AG09319 (cell line): ENCODE measurements around the gene SCYGR6.
"Not testable (repeated sequence)": the region's sequence is repeated elsewhere in the genome, so short reads cannot be mapped to it uniquely, and the experiment has no call there.

Source experiments
- DNase-seq: peaks from one replicate; pipeline ENCODE4 v3.0.0-alpha.2; 2010; ENCODE audit warnings: low read depth; ENCODE audit errors: extremely low read depth
- TF ChIP-seq, protein P1 (sequence below): IDR thresholded peaks from 2 replicates; pipeline ENCODE4 v1.5.1; 2011; ENCODE audit warnings: low read depth, mild to moderate bottlenecking, inconsistent platforms, low read length, moderate library complexity

The SCYGR6 gene

DNA sequence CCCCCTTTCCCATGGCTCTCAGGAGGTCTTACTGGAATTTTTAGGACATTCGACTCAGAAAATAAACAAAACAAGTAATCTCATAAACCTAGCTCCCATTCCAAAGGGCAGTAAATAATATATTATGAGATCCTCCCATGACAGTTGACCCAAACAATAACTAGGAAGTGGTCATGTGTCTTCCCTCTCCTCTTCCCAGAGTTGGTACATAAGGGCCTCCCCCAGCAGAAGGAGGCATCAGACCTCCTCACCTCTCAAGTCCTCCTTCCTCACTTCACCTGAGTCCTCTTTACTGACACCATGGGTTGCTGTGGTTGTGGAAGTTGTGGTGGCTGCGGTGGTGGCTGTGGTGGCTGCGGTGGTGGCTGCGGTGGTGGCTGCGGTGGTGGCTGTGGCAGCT lies 3.5 kb upstream of the SCYGR6 start, which contains the start of gene SCYGR7:
Gene SCYGR7 (plus strand): TSS at position 301 of the 400 bp plus-strand sequence. CDS start 0 bp downstream, at position 301.
- DNase-seq = no peak
- TF ChIP-seq, protein P1, sequence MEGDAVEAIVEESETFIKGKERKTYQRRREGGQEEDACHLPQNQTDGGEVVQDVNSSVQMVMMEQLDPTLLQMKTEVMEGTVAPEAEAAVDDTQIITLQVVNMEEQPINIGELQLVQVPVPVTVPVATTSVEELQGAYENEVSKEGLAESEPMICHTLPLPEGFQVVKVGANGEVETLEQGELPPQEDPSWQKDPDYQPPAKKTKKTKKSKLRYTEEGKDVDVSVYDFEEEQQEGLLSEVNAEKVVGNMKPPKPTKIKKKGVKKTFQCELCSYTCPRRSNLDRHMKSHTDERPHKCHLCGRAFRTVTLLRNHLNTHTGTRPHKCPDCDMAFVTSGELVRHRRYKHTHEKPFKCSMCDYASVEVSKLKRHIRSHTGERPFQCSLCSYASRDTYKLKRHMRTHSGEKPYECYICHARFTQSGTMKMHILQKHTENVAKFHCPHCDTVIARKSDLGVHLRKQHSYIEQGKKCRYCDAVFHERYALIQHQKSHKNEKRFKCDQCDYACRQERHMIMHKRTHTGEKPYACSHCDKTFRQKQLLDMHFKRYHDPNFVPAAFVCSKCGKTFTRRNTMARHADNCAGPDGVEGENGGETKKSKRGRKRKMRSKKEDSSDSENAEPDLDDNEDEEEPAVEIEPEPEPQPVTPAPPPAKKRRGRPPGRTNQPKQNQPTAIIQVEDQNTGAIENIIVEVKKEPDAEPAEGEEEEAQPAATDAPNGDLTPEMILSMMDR = no peak

DNA sequence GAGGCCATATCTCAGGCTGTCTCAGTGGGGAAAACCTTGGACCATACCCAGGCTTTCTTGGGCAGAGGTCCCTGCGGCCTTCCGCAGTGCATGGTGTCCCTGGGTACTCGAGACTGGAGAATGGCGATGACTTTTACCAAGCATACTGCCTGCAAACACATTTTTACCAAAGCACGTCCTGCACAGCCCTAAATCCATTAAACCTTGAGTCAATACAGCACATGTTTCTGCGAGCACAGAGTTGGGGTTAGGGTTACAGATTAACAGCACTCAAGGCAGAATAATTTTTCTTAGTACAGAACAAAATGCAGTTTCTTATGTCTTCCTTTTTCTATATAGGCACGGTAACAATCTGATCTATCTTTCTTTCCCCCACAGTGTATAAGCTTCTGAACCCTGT lies 1.7 kb downstream of the SCYGR6 start:
- DNase-seq = not testable (repeated sequence)

DNA sequence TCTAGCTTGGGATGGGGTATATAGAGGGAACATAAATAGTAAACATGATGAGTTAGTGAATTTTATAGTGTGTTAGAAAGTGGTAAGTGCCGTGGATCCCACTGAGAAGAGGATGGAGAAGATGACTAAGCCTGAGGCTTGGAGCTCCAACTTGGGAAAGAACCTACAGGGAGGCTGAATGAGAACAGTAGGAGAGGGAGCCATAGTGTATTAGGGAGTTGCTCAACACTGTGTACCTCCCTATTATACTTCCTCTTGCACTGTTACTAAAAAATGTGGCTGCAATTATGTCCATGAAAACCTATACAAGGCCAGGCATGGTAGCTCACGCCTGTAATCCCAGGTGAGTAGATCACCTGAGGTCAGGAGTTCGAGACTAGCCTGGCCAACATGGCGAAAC lies 3.9 kb downstream of the SCYGR6 start:
- DNase-seq = no peak
- TF ChIP-seq, protein P1 = no peak

DNA sequence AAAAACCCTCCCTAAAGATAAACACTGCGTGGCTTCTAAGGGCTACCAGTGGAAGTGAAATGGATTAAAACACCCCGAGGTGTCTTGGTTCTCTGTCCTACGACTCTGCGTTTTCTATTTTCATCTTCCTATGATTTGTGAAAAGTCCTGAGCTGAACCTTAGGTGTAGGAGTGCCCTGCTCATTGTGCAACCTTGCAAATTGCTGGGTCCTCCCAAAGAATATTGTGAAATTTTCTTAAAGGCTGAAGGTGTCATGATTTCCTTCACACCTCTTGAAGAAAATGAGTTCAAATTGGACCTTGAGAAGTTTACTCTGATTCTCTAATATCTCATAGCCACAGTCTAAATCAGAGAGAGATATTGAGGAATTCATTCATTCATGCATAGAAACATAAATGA lies 4.9 kb downstream of the SCYGR6 start:
- TF ChIP-seq, protein P1 = no peak
- DNase-seq = no peak

DNA sequence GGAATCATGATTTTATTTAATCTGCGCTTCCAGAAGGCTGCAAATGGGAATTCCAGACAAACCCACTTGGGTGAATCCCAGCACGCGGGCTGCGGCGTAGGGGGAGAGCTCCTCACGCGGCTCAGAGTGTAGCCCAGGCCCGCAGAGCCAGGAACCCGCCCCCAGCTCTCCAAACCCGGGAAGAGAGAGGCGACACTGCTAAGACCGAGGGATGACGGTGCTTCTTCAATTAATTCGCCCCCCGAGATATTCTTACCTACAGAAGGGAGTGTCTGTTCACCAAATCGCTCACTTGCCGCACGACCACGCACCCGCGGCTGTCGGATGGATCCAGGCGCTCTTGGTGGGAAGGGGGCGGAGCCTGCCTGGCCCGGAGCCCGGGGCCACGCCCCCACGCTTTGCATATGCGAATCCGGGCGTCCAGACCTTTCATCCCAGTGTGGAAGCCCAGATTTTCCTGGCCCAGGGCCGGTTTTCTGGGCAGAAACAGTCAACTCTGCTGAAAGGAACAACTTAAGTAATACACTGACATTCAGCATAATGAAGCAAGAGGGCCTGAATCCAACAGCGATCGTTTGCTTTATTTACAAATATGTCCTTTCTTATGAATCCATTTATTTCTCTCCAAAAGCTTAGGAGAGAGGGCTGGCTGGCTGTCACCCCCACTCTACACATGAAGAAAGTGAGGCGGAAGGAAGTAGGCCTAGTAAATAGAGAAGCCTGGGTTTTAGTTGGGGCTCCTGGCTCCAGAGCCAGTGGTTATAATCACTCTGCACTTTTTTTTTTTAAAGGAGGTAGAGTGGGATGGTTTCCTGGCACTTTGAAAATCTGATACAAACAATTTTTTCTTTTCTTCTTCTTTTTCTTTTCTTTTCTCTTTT lies 6.6 kb downstream of the SCYGR6 start, which contains the start of gene SLC19A3:
Gene SLC19A3 (minus strand): TSS at position 342 of the 881 bp plus-strand sequence. CDS start 15,710 bp downstream, outside the sequence.
- DNase-seq = peak; percentile 71
- TF ChIP-seq, protein P1 = no peak

DNA sequence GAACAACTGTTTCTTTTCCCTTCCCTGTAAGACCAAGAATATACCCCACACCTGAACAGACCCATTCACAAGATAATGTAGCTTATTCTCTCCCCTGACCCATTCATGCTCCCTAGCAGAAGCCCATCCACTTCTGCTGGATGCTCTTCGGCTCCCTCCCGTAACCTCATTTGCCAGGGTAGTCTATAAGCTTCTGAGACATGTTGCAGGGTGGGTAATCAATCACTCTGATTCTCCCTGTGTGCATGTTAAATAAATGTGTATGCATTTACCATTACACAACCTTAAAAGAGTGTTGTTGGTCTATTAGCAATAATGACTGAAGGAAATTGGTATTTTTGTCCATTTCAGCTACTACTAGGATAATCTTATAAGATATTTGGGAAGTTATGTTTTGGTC lies 8.1 kb downstream of the SCYGR6 start:
- DNase-seq = no peak

DNA sequence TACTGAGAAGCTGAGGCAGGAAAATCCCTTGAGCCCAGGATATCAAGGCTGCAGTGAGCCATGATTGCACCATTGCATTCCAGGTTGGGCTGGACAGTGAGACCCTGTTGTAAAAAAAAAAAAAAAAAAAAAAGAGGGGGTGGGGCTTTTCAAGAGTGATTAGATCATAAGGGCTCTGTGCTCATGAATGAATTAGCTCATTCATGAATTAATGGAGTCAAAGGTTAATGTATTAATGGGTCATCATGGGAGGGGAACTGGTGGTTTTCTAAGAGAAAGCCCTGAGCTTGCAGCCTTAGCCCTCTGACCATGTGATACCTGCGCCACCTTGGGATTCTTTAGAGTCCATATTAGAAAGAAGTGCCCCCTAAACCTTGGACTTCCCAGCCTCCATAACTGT lies 11.3 kb downstream of the SCYGR6 start:
- TF ChIP-seq, protein P1 = no peak
- DNase-seq = no peak

More for the DNA sequence above, 8.1 kb downstream of the SCYGR6 start:
- TF ChIP-seq, protein P1 = no peak

DNA sequence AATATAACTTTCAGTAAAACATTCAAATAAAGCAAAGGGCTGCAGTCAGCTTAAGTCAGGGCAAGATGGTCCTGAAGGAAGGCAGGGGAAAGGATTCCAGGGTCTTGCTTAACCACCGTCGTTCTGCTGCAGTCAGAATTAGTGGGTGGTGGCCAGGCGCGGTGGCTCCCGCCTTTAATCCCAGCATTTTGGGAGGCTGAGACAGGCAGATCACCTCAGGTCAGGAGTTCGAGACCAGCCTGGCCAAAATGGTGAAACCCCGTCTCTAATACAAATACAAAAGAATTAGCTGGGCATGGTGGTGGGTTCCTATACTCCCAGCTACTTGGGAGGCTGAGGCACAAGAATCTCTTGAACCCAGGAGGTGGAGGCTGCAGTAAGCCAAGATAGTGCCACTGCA lies 13.6 kb downstream of the SCYGR6 start:
- no peak for DNase-seq
- TF ChIP-seq, protein P1 = no peak
